SK-N-SH (cell line): ENCODE measurements around the gene SLC2A4. TPM values are rescaled to one million over a fixed set of nuclear protein-coding genes. Genes with fewer than 3 reads are reported as not detected.
A peak's percentile ranks its signal among the peaks of the same experiment; 100 is the strongest.

Experiments
- CTCF ChIA-PET: fragments of 300-600, 350-600 bp; formaldehyde crosslinking; extraction: SDS; loops from one replicate; lab custom pipeline; 2021; lab: Yijun Ruan, JAX
- POLR2A ChIA-PET: fragments of 350-600 bp; sonication (Branson Sonifier 250); formaldehyde crosslinking; extraction: SDS; loops from one replicate; lab custom pipeline; 2020; ENCODE audit warnings: antibody characterized with exemption, inconsistent platforms; lab: Yijun Ruan, JAX
- DNase-seq: peaks from one replicate; pipeline ENCODE4 v3.0.0; 2012
- H2AFZ ChIP-seq: fragments of 200-600 bp; sonication (generic); 2 replicates; pipeline ENCODE4 v1.8.1; 2016; ENCODE audit warnings: antibody characterized with exemption, mild to moderate bottlenecking, low read depth
- H3F3A ChIP-seq: fragments of 200-600 bp; sonication (generic); replicated peaks from 2 replicates; pipeline ENCODE3; 2016; ENCODE audit warnings: antibody characterized with exemption, mild to moderate bottlenecking; ENCODE audit not compliant: insufficient read depth
- H3K27ac ChIP-seq, 2 experiments: fragments of 200-500 bp in 1 of 2; fragments of 200-600 bp in 1 of 2; sonication (Bioruptor generic) in 1 of 2; sonication (generic), shearing (Covaris generic) in 1 of 2; 2 replicates each; pipeline versions ENCODE4 v1.5.1 to v1.6.1; 2014 to 2016; ENCODE audit warnings: low read depth in 2 of 2, inconsistent platforms in 1 of 2, low read length in 1 of 2, mild to moderate bottlenecking in 1 of 2, mixed read lengths in 1 of 2
- H3K27me3 ChIP-seq: fragments of 200-600 bp; sonication (generic), shearing (Covaris generic); 2 replicates; pipeline ENCODE4 v1.6.1; 2016; ENCODE audit warnings: mixed run types; ENCODE audit not compliant: insufficient read depth
- H3K36me3 ChIP-seq, 2 experiments: fragments of 200-500 bp in 1 of 2; fragments of 200-600 bp in 1 of 2; sonication (Bioruptor generic) in 1 of 2; sonication (generic) in 1 of 2; replicated peaks in 1 of 2; 2 replicates each; pipeline versions ENCODE3 to v1.5.1; 2014 to 2016; ENCODE audit warnings: low read length in 1 of 2, mild to moderate bottlenecking in 1 of 2; ENCODE audit not compliant: insufficient read depth in 2 of 2, control insufficient read depth in 1 of 2
- H3K4me1 ChIP-seq, 2 experiments: fragments of 200-500 bp in 1 of 2; fragments of 200-600 bp in 1 of 2; sonication (Bioruptor generic) in 1 of 2; sonication (generic), shearing (Covaris generic) in 1 of 2; 2 replicates each; pipeline versions ENCODE4 v1.5.1 to v1.6.1; 2014 to 2016; ENCODE audit warnings: low read depth in 1 of 2, low read length in 1 of 2, mixed run types in 1 of 2; ENCODE audit not compliant: insufficient read depth in 2 of 2, control insufficient read depth in 1 of 2
- H3K4me2 ChIP-seq: fragments of 200-600 bp; sonication (generic), shearing (Covaris generic); 2 replicates; pipeline ENCODE4 v1.6.1; 2017; ENCODE audit warnings: mixed run types
- H3K4me3 ChIP-seq, 2 experiments: fragments of 200-500 bp in 1 of 2; fragments of 200-600 bp in 1 of 2; sonication (Bioruptor generic) in 1 of 2; sonication (generic), shearing (Covaris generic) in 1 of 2; 2 replicates each; pipeline versions ENCODE4 v1.5.1 to v1.8.1; 2014 to 2016; ENCODE audit warnings: low read depth in 2 of 2, inconsistent platforms in 1 of 2, low read length in 1 of 2, mild to moderate bottlenecking in 1 of 2, mixed read lengths in 1 of 2, moderate library complexity in 1 of 2
- H3K79me2 ChIP-seq: fragments of 200-600 bp; sonication (generic); 2 replicates; pipeline ENCODE4 v1.8.1; 2017; ENCODE audit warnings: mild to moderate bottlenecking; ENCODE audit not compliant: insufficient read depth
- H3K9ac ChIP-seq: fragments of 200-600 bp; sonication (generic); 2 replicates; pipeline ENCODE4 v1.6.1; 2017; ENCODE audit warnings: mixed run types
- H3K9me2 ChIP-seq: fragments of 200-600 bp; sonication (generic); 2 replicates; pipeline ENCODE4 v1.6.1; 2017; ENCODE audit warnings: mixed run types
- H3K9me3 ChIP-seq: fragments of 200-600 bp; sonication (generic); 2 replicates; pipeline ENCODE4 v1.6.1; 2017; ENCODE audit warnings: mixed run types, mild to moderate bottlenecking, moderate library complexity
- H4K20me1 ChIP-seq: fragments of 200-600 bp; sonication (generic); 2 replicates; pipeline ENCODE4 v1.6.1; 2017; ENCODE audit warnings: mild to moderate bottlenecking, mixed run types; ENCODE audit not compliant: insufficient read depth
- EP300 ChIP-seq, 2 experiments: IDR thresholded peaks; 2 replicates each; pipeline versions ENCODE4 v1.4.0 to v1.6.1; 2012; ENCODE audit warnings: borderline replicate concordance in 1 of 2, low read depth in 1 of 2, low read length in 1 of 2
- EZH2phosphoT487 ChIP-seq: fragments of 200-600 bp; sonication (generic); IDR thresholded peaks from 2 replicates; pipeline ENCODE4 v1.6.1; 2017; ENCODE audit warnings: low read depth, mixed run types, mild to moderate bottlenecking, antibody characterized with exemption, moderate library complexity, borderline replicate concordance
- FOSL2 ChIP-seq: IDR thresholded peaks from 2 replicates; pipeline ENCODE4 v1.4.0; 2012; ENCODE audit warnings: low read depth, mild to moderate bottlenecking, moderate library complexity, borderline replicate concordance
- MAX ChIP-seq: IDR thresholded peaks from 2 replicates; pipeline ENCODE4 v1.4.0; 2012; ENCODE audit warnings: low read depth
- MEF2A ChIP-seq: IDR thresholded peaks from 2 replicates; pipeline ENCODE4 v1.4.0; 2012; ENCODE audit warnings: low read depth, borderline replicate concordance
- RAD21 ChIP-seq: IDR thresholded peaks from 2 replicates; pipeline ENCODE4 v1.6.1; 2012; ENCODE audit warnings: mild to moderate bottlenecking, low read length
- REST ChIP-seq: IDR thresholded peaks from 2 replicates; pipeline ENCODE4 v1.6.1; 2012; ENCODE audit warnings: mild to moderate bottlenecking, low read depth, low read length, moderate library complexity
- TEAD4 ChIP-seq: IDR thresholded peaks from 2 replicates; pipeline ENCODE4 v1.4.0; 2012; ENCODE audit warnings: mild to moderate bottlenecking, borderline replicate concordance; ENCODE audit not compliant: insufficient read depth
- USF1 ChIP-seq: IDR thresholded peaks from 2 replicates; pipeline ENCODE4 v1.4.0; 2012; ENCODE audit warnings: low read depth, borderline replicate concordance
- WGBS: methylation state at CpG from one replicate; pipeline ENCODE4 v1.1.6; 2017; ENCODE audit warnings: low lambda C conversion rate; 5-methylcytosine and 5-hydroxymethylcytosine counted together
- polyA plus RNA-seq, 3 experiments: library from polyadenylated mRNA; depleted of rRNA; stranded (reverse); fragments of >200 nt; gene quantifications; 2 replicates each; pipeline ENCODE4 v1.2.3, GENCODE V29; 2012

Gene SLC2A4
- polyA plus RNA-seq, 1 of the 3 experiments (the other 2 are of a cell fraction): 0.44 TPM

- no peak for TF ChIP-seq USF1
- no peak for TF ChIP-seq EP300 (IDR thresholded peaks at IDR 0.05; ENCODE audit: borderline replicate concordance in 1 of 2, low read depth in 1 of 2, low read length in 1 of 2)
- WGBS: 83% methylated on average over 2 of the region's 4 CpGs
- ChIA-PET CTCF (interaction anchor here (0.9 to 1.9 kb wide), 4 partner anchors 20 to 41 kb away, joined by 3 to 13 read pairs (median 4); no protein-coding TSS in a partner anchor), POLR2A (no interaction called here)
- Histone ChIP-seq H3K27ac (no peak overlapping the region), H3K9me2 (no peaks in the 10 kb centered on the region), H3K4me3 (no peak overlapping the region), H3K79me2 (no peaks in the 10 kb centered on the region), H3K9me3 (no peaks in the 10 kb centered on the region), H4K20me1 (no peaks in the 10 kb centered on the region), H2AFZ (no peak overlapping the region), H3K27me3 (no peaks in the 10 kb centered on the region), H3K9ac (no peak overlapping the region), H3F3A (peaks cover 30% of the 10 kb centered on the region), H3K4me1 (peaks cover 0 to 6% of the 10 kb centered on the region in 2 experiments; a peak in 2 of 4 replicates), H3K36me3 (peaks cover 6 to 22% of the 10 kb centered on the region in 2 experiments), H3K4me2 (no peak overlapping the region)
- peak; percentile 16 for DNase-seq
These were observed 21.4 kb upstream of the SLC2A4 start for GRCh38 chr17:7260151-7260550.

GRCh38 chr17:7260651-7261378 is 20.7 kb upstream of the SLC2A4 start:
- ChIA-PET POLR2A (no interaction called here), CTCF (interaction anchor here (0.8 to 1.9 kb wide), 4 partner anchors 19 to 36 kb away, joined by 3 to 13 read pairs (median 6); partner anchors contain the start of gene SLC2A4)
- Histone ChIP-seq H3K27me3 (no peaks in the 10 kb centered on the region), H3F3A (peaks cover 37% of the 10 kb centered on the region), H3K36me3 (peaks cover 6 to 22% of the 10 kb centered on the region in 2 experiments), H3K9me2 (no peaks in the 10 kb centered on the region)
- DNase-seq: no peak
- no peak for TF ChIP-seq MEF2A
- TF ChIP-seq REST: no peak
- no peak for TF ChIP-seq FOSL2
- TF ChIP-seq EZH2phosphoT487: no peak
- TF ChIP-seq MAX: no peak
- no peak for TF ChIP-seq RAD21
- TF ChIP-seq TEAD4: no peak
- TF ChIP-seq, all 33 proteins: peak for 0
- Histone ChIP-seq H3K4me3 (peak overlapping the region in 1 of 2 experiments; percentile 7; a peak in 1 of 4 replicates), H3K9ac (no peak overlapping the region), H4K20me1 (no peaks in the 10 kb centered on the region), H3K4me1 (peaks cover 0 to 6% of the 10 kb centered on the region in 2 experiments; a peak in 2 of 4 replicates), H3K9me3 (no peaks in the 10 kb centered on the region), H2AFZ (no peak overlapping the region), H3K27ac (no peak overlapping the region), H3K4me2 (no peak overlapping the region), H3K79me2 (no peaks in the 10 kb centered on the region)
- WGBS: 62% methylated on average over 19 of the region's 54 CpGs
